ENCODE data around the gene LIN7A. TPM values are rescaled to one million over a fixed set of nuclear protein-coding genes. Genes with fewer than 3 reads are reported as not detected.

The LIN7A gene
- total and polyA plus RNA-seq, 2 of the 8 experiments (the other 6 are each of a cell fraction or from before 2014, with no cell fraction given): 5.8 to 22.0 TPM

GRCh38 chr12:80864046-80864735 lies 73.5 kb downstream of the LIN7A start (continued):
- TF ChIP-seq PHF8 (conservative IDR thresholded peaks at IDR 0.05; ENCODE audit: low read depth, low read length): no peak
- TF ChIP-seq SRF (IDR thresholded peaks at IDR 0.05; ENCODE audit: low read depth, low read length): no peak
- no peak for TF ChIP-seq JUN (IDR thresholded peaks at IDR 0.05; ENCODE audit: low read depth, low read length)
- TF ChIP-seq RFX5 (IDR thresholded peaks at IDR 0.05; ENCODE audit: borderline replicate concordance, low read depth, low read length): no peak
- no peak for TF ChIP-seq RBBP5 (IDR thresholded peaks at IDR 0.05; ENCODE audit: borderline replicate concordance, low read depth, low read length)
- TF ChIP-seq HDAC6 (IDR thresholded peaks at IDR 0.05; ENCODE audit: low read depth, low read length): no peak
